PFSK-1 (cell line): ENCODE data around the gene TNRC6A.

Experiments used
- FOXP2 ChIP-seq: optimal IDR thresholded peaks from 2 replicates; pipeline ENCODE3; 2011; ENCODE audit warnings: borderline replicate concordance, control low read depth, inconsistent platforms; ENCODE audit not compliant: insufficient read depth; ENCODE audit errors: extremely low read length, extremely low read depth
- POLR2AphosphoS5 ChIP-seq: IDR thresholded peaks from 2 replicates; pipeline ENCODE4 v1.6.1; 2012; ENCODE audit warnings: low read depth, mild to moderate bottlenecking, control low read depth, low read length, moderate library complexity
- SIN3A ChIP-seq: IDR thresholded peaks from 2 replicates; pipeline ENCODE4 v1.6.1; 2012; ENCODE audit warnings: mild to moderate bottlenecking, low read length, moderate library complexity, borderline replicate concordance; ENCODE audit not compliant: insufficient read depth
- TAF1 ChIP-seq: IDR thresholded peaks from 2 replicates; pipeline ENCODE4 v1.6.1; 2012; ENCODE audit warnings: low read length, control low read depth, borderline replicate concordance; ENCODE audit not compliant: insufficient read depth
- TF ChIP-seq, protein P1 (sequence below), 2 experiments: IDR thresholded peaks; 2 replicates each; pipeline versions ENCODE4 v1.6.1 to v1.8.0; 2011 to 2012; ENCODE audit warnings: low read depth in 2 of 2, low read length in 2 of 2, control low read depth in 1 of 2, inconsistent platforms in 1 of 2, mild to moderate bottlenecking in 1 of 2, moderate library complexity in 1 of 2; ENCODE audit not compliant: insufficient read depth in 1 of 2

The TNRC6A gene

GRCh38 chr16:24717411-24717810, 12.0 kb upstream of the TNRC6A start:
- no peak for TF ChIP-seq FOXP2

GRCh38 chr16:24718967-24719521, 10.4 kb upstream of the TNRC6A start:
- TF ChIP-seq POLR2AphosphoS5 (no peak), SIN3A (no peak), FOXP2 (no peak), TAF1 (no peak)
- TF ChIP-seq, protein P1, sequence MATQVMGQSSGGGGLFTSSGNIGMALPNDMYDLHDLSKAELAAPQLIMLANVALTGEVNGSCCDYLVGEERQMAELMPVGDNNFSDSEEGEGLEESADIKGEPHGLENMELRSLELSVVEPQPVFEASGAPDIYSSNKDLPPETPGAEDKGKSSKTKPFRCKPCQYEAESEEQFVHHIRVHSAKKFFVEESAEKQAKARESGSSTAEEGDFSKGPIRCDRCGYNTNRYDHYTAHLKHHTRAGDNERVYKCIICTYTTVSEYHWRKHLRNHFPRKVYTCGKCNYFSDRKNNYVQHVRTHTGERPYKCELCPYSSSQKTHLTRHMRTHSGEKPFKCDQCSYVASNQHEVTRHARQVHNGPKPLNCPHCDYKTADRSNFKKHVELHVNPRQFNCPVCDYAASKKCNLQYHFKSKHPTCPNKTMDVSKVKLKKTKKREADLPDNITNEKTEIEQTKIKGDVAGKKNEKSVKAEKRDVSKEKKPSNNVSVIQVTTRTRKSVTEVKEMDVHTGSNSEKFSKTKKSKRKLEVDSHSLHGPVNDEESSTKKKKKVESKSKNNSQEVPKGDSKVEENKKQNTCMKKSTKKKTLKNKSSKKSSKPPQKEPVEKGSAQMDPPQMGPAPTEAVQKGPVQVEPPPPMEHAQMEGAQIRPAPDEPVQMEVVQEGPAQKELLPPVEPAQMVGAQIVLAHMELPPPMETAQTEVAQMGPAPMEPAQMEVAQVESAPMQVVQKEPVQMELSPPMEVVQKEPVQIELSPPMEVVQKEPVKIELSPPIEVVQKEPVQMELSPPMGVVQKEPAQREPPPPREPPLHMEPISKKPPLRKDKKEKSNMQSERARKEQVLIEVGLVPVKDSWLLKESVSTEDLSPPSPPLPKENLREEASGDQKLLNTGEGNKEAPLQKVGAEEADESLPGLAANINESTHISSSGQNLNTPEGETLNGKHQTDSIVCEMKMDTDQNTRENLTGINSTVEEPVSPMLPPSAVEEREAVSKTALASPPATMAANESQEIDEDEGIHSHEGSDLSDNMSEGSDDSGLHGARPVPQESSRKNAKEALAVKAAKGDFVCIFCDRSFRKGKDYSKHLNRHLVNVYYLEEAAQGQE (IDR thresholded peaks at IDR 0.05; ENCODE audit: insufficient read depth in 1 of 2, low read depth in 2 of 2, low read length in 2 of 2), result no peak

DNA sequence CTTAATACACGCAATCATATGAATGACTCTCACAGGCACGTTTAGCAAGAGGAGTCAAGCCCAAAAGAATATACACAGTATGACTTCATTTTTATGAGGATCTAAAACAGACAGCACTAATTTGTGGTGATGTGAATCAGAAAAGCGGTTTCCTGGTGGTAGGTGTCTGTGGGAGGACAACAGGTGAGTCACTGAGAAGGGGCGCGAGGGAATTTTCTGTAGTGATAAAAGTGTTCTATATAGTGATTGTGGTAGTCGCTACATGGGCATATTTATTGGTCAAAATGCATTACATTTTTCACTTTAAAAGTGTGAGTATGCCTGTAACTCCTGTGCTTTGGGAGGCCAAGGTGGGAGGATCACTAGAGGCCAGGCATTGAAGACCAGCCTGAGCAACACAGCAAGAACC, 7.6 kb upstream of the TNRC6A start:
- TF ChIP-seq, protein P1 (IDR thresholded peaks at IDR 0.05; ENCODE audit: insufficient read depth in 1 of 2, low read depth in 2 of 2, low read length in 2 of 2), result no peak
- TF ChIP-seq SIN3A (no peak), POLR2AphosphoS5 (no peak), TAF1 (no peak), FOXP2 (no peak)

DNA sequence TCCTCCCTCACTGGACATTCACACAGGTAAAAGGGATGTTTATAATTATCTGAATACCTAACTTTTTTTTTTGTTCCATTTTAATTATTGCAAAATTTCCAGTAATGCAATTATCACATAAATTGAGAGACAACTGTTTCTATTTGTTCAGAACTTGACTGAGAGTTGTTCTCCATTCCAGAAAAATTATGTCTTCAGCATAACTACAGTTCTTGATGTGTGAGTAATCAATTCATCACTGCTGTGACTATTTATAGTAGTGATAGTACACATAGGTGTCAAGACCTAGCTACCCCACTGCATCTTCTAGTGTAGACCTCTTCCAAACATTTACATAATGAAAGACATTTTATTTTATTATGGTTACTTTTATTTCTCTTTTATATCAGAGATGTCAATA, 5.8 kb upstream of the TNRC6A start:
- TF ChIP-seq SIN3A, result no peak

DNA sequence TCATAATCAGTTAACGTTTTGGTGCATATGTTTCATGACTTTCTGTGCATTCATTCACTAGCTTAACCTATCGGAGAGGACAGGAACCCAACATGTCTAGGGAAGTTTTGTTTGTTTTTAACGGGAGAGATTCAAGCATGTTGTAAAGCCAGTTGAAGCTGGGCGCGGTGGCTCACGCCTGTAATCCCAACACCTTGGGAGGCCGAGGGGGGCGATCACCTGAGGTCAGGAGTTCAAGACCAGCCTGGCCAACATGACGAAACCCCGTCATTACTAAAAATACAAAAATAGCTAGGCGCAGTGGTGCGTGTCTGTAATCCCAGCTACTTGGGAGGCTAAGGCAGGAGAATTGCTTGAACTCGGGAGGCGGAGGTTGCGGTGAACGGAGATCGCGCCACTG, 1.4 kb upstream of the TNRC6A start:
- TF ChIP-seq SIN3A (no peak), FOXP2 (no peak), POLR2AphosphoS5 (no peak), TAF1 (no peak)
- TF ChIP-seq, protein P1 (IDR thresholded peaks at IDR 0.05; ENCODE audit: insufficient read depth in 1 of 2, low read depth in 2 of 2, low read length in 2 of 2), result no peak

- TF ChIP-seq POLR2AphosphoS5 (0 out of 2 replicates have a peak, but pooled peaks have one; percentile 7), TAF1 (no peak)
These were observed 584 bp upstream of the TNRC6A start for GRCh38 chr16:24728891-24729242.

GRCh38 chr16:24729951-24730815, 732 bp downstream of the TNRC6A start:
- peak; percentile 47; the same call in 1 of the 2 replicates for TF ChIP-seq SIN3A
- no peak for TF ChIP-seq FOXP2
